Right hindlimb (tissue), 1 donor: ENCODE results near the gene EML6.
"Not testable (repeated sequence)": the region's sequence is repeated elsewhere in the genome, so short reads cannot be mapped to it uniquely, and the experiment has no call there.

Source experiments
- DNase-seq: peaks from one replicate; pipeline ENCODE4 v3.0.0-alpha.2; 2018

Gene EML6

GRCh38 chr2:54975598-54976492 is 252.4 kb downstream of the EML6 start:
- DNase-seq, result no peak

GRCh38 chr2:54977149-54977548 is 253.7 kb downstream of the EML6 start:
- DNase-seq, result no peak

GRCh38 chr2:54979321-54980044 is 256.0 kb downstream of the EML6 start:
- no peak for DNase-seq

- no peak for DNase-seq
These were observed 257.9 kb downstream of the EML6 start for GRCh38 chr2:54981385-54981784.

- DNase-seq, result no peak
These were observed 260.1 kb downstream of the EML6 start for GRCh38 chr2:54983345-54984220.

- DNase-seq, result no peak
These were observed 261.0 kb downstream of the EML6 start for GRCh38 chr2:54984476-54984875.

GRCh38 chr2:54986264-54986663 is 262.8 kb downstream of the EML6 start:
- no peak for DNase-seq

GRCh38 chr2:54988612-54989011 is 265.1 kb downstream of the EML6 start:
- no peak for DNase-seq

- not testable (repeated sequence) for DNase-seq
These were observed 267.2 kb downstream of the EML6 start for GRCh38 chr2:54990694-54991093.

- no peak for DNase-seq
These were observed 272.1 kb downstream of the EML6 start for GRCh38 chr2:54995553-54995952.

GRCh38 chr2:54997826-54998225 is 274.4 kb downstream of the EML6 start:
- DNase-seq, result no peak

GRCh38 chr2:54999182-54999581 is 275.7 kb downstream of the EML6 start:
- peak; percentile 29 for DNase-seq

- no peak for DNase-seq
These were observed 276.9 kb downstream of the EML6 start for GRCh38 chr2:55000341-55000740.

GRCh38 chr2:55001716-55002115 is 278.3 kb downstream of the EML6 start:
- no peak for DNase-seq

GRCh38 chr2:55003706-55004639 is 280.5 kb downstream of the EML6 start:
- DNase-seq, result no peak

GRCh38 chr2:55006306-55006705 is 282.8 kb downstream of the EML6 start:
- DNase-seq, result no peak

- no peak for DNase-seq
These were observed 286.0 kb downstream of the EML6 start for GRCh38 chr2:55009277-55010060.

GRCh38 chr2:55010149-55010591 is 286.7 kb downstream of the EML6 start:
- peak; percentile 38 for DNase-seq

GRCh38 chr2:55010915-55011314 is 287.5 kb downstream of the EML6 start:
- DNase-seq, result no peak

- no peak for DNase-seq
These were observed 288.6 kb downstream of the EML6 start for GRCh38 chr2:55011831-55012671.
